Mammary epithelial cell (primary cell): ENCODE data around the gene CDC26.

Experiments
- CTCF ChIP-seq, 2 donors: IDR thresholded peaks in 1 of 2; conservative IDR thresholded peaks in 1 of 2; 2 replicates each; pipeline ENCODE4 v1.5.1; 2011 to 2012; ENCODE audit warnings: inconsistent platforms in 2 of 2, low read length in 2 of 2, mild to moderate bottlenecking in 2 of 2, control low read depth in 1 of 2, low read depth in 1 of 2; ENCODE audit not compliant: insufficient read depth in 1 of 2; ENCODE audit errors: extremely low read depth in 1 of 2
- EZH2 ChIP-seq: IDR thresholded peaks from 2 replicates; pipeline ENCODE4 v1.6.1; 2012; ENCODE audit warnings: low read length, inconsistent platforms, borderline replicate concordance

- TF ChIP-seq CTCF (conservative IDR thresholded peaks at IDR 0.05 in 1 of 2, IDR thresholded peaks at IDR 0.05 in 1 of 2; ENCODE audit: extremely low read depth in 1 of 2, insufficient read depth in 1 of 2, low read depth in 1 of 2, low read length in 2 of 2): no peak
- TF ChIP-seq EZH2: no peak
Observed at GRCh38 chr9:113315231-113315630, 39.9 kb upstream of the CDC26 start.
